NCI-H82 treated with DMSO at 0.1 percent for 48 hours (cell line): ENCODE results near the gene PRKACA.

Experiments
- DNase-seq: peaks from one replicate; lab custom pipeline; 2025; ENCODE audit not compliant: unreplicated experiment; lab: John Stamatoyannopoulos, UW

Gene PRKACA

DNA sequence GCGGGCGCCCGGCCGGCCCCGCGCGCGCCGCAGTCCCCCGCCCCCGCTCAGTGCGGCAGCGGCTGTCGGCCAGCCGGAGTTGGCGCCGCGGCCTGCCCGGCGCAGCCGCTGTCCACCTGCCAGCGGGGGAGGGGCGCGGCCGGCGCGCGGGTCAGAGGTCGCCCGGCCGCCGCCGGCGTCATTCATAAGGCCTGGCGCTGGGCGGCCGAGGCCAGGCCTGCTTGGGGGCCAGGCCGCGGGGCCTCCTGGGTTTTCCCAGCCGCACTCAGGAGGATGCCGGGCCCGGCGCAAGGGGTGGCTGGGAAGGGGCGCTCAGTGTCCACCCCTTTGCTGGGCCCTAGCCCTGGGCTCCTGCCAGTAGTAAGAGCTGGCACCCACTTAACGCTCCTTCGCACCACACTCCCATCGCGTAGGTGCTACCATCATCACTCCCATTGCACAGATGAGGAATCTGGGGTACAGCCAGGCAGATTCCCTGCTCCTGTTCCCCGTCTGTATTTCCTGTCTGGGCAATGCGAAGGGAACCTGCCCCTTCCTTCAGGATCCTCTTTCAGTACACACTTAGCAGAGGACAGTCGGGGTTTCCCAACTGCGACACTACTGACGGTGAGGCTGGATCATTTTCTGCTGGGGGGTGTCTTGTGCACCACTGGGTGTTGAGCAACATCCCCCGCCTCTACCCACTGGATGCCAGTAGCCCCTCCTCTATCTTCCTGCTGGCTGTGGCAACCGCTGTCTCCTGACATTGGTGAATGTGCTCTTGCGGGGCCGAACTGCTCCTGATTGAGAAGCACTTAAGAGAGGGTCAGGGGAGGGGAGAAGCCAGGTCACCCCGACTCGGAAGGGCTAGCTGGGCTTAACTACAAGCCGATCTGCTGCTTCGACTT lies 846 bp upstream of the PRKACA start:
- no peak for DNase-seq

- DNase-seq, result no peak
Observed at GRCh38 chr19:14116918-14117578, 514 bp downstream of the PRKACA start.

- no peak for DNase-seq
Observed at GRCh38 chr19:14116525-14116917, 1.0 kb downstream of the PRKACA start.

GRCh38 chr19:14115756-14116155 lies 1.8 kb downstream of the PRKACA start:
- DNase-seq, result no peak

DNA sequence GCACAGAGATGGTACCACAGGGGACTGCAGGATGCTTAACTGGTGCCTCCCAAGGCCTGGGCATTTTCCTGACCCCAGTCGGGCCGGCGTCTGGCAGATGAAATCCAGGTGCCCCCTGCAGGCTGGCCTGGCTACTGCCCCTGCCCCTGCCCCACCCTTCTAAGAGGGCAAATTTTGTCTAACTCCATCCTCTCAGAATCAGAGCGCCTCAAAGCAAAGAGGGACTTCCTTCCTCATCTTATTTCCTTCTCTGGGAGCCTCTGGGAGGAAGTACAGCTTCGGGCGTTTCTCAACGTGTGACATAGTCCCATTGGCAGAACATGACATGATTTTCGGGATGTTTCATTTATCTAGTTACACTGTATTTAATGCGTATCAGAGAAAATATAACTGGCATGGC lies 2.7 kb downstream of the PRKACA start:
- DNase-seq, result no peak

DNA sequence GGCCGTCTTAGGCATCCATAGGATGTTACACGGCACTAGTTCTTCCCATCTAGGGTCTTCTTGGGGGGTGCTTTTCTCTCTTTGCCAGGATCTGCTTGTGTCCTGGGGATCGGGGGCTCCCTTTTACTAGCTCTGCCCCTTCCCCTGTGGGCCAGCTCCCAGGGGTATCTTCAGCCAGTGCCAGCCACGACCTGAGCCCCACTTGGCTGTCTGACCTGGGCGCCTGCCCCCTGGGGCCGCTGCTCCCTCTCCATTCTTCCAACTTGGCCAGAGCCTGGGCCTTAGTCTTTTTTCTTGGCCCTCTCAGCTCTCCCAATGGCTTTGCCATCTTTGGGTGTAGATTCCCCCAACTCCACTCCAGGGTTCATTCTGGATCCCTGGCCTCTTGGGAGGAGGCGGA lies 3.1 kb downstream of the PRKACA start:
- DNase-seq, result no peak

GRCh38 chr19:14113762-14114414 lies 3.7 kb downstream of the PRKACA start:
- no peak for DNase-seq

- DNase-seq, result peak; percentile 26
Observed at GRCh38 chr19:14112809-14113385, 4.7 kb downstream of the PRKACA start.

GRCh38 chr19:14112051-14112808 lies 5.3 kb downstream of the PRKACA start:
- DNase-seq, result no peak

DNA sequence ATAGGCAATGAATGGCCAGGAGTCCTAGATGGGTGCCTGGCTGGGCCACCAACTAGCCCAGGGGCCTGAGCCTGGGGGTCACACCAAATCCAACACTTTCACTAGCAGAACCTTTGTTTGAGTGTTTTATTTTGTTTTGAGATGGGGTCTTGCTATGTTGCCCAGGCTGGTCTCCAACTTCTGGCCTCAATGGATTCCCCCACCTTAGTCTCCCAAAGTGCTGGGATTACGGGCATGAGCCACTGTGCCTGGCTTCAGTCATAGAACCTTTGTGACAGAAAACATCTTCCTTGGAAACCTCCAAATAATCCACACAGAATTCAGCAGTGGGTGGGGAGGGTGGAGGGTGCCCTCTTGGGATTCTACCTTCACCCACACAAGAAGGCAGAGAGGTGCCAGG lies 6.1 kb downstream of the PRKACA start:
- no peak for DNase-seq

GRCh38 chr19:14110650-14111049 lies 6.9 kb downstream of the PRKACA start:
- DNase-seq, result no peak

DNA sequence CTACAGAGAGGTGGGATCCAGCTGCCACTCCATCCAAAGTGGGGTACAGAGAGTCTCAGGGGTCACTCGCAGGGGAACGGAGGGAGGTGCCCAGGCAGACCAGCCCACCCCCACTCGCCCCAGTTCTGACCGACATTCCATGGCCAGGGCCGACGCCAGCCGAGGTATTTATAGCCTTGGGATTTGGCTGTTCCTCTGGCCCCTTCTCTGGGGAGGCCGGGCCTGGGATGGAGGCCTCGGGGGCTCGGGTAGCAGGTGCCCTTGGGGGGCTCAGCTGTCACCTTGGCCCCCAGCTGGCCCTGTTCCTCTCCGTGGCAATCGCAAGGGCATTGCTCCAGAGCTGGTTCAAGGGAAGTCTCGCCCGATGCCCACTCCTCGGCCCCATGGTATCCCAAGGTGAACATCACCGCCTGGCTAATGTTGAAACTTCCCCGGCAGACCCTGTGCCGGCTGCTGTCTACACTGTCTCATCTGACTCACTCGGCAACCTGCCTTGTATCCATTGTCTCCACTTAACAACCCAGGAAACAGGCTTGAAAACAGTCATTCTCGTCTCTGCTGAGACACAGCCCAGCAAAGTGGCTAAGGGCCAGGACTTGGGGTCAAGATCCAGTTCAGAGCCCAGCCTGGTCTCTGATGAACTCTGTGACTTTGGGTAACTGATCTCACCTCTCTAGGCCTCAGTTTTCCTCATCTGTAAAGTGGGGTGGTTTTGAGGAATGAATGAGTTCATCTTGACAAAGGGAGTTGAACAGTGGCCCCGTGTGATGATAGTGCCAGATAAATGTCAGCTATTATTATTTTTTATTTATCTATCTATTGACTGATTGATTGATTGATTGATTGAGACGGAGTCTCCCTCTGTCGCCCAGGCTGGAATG lies 9.7 kb downstream of the PRKACA start:
- DNase-seq, result no peak

- no peak for DNase-seq
Observed at GRCh38 chr19:14106840-14107239, 10.7 kb downstream of the PRKACA start.

GRCh38 chr19:14105680-14106079 lies 11.9 kb downstream of the PRKACA start:
- no peak for DNase-seq

DNA sequence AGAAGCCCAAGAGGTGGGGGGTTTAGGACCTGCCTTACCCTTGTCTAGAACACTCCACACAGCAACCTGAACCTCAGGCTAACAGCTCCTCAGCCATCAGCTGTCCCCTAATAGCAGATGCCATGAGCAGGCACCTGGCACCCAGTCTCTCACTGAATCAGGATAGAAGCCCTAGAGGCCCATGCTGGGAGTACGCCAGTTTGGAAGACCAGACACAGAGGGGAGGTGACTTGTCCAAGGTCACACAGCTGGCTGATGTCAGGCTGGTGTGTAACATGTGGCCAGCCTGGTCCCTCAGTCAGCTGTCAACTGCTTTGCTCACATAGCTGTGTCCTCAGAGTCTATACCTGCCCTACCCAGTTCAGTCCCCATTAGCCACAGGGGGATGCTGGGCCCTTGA lies 14.3 kb downstream of the PRKACA start:
- DNase-seq, result no peak

GRCh38 chr19:14102756-14103155 lies 14.8 kb downstream of the PRKACA start:
- no peak for DNase-seq

- no peak for DNase-seq
Observed at GRCh38 chr19:14102102-14102696, 15.4 kb downstream of the PRKACA start.

DNA sequence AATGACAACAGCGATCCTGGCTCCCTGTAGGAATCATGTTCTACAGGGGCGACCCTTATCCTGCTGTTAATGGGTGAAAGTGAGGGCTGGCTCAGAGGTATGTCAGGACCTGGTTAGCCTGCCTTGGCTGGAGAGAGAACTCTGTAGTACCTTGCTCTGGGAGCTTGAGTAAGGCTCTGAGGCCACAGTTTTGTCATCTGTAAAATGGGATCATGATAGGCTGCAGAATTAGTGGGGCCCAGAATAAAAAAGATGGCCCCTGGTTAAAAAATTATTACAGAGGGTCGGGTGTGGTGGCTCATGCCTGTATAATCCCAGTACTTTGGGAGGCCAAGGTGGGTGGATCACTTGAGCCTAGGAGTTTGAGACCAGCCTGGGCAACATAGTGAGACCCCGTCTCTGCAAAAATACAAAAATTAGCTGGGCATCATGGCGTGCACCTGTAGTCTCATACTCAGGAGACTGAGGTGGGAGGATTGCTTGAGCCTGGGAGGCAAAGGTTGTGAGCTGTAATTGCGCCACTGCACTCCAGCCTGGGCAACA lies 16.5 kb downstream of the PRKACA start:
- DNase-seq, result no peak

DNA sequence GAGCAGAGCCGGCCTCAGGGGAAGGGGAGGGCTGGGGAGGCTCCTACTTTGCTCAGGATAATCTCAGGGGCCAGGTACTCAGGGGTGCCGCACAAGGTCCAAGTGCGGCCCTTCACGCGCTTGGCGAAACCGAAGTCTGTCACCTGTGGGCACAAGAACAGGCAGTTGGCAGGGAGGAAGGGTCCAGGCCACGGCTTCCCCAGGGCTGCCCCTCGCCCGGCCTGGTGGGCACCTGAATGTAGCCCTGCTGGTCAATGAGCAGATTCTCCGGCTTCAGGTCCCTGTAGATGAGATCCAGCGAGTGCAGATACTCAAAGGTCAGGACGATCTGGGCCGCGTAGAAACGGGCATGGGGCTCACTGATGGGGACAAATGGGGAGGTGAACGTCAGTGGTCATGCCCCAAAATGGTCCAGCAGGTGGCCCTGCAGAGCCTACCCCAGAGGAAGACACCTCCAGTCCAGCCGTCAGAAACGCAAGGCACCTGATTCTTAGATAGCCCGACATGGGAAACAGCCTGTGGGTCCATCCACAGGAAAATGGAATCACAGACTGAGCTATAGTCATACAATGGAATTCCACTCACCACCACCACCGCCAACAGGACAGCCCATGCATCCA lies 19.9 kb downstream of the PRKACA start:
- no peak for DNase-seq
